Measurements from ENCODE around the gene PIGU. TPM values are rescaled to one million over a fixed set of nuclear protein-coding genes. Genes with fewer than 3 reads are reported as not detected.

The PIGU gene
- total and polyA plus RNA-seq, 2 of the 13 experiments (the other 11 are each of a cell fraction or from before 2014, with no cell fraction given) = 45.5 to 231 TPM

GRCh38 chr20:34522969-34523871, 153.7 kb downstream of the PIGU start (continued):
- peak; percentile 41; the same call in 1 of the 2 replicates for TF ChIP-seq ARID5B (CRISPR knock-in tag; IDR thresholded peaks at IDR 0.05)
- no peak for TF ChIP-seq XBP1 (CRISPR knock-in tag; IDR thresholded peaks at IDR 0.05)
- TF ChIP-seq SIX4 (CRISPR knock-in tag; IDR thresholded peaks at IDR 0.05) = no peak
- TF ChIP-seq THAP11 (CRISPR knock-in tag; IDR thresholded peaks at IDR 0.05) = peak; percentile 46; the same call in 1 of the 2 replicates
- peak; percentile 67 for TF ChIP-seq RXRB (CRISPR knock-in tag; IDR thresholded peaks at IDR 0.05; ENCODE audit: borderline replicate concordance)
- TF ChIP-seq JUN (CRISPR knock-in tag; IDR thresholded peaks at IDR 0.05) = peak; percentile 54; the same call in 1 of the 2 replicates
- no peak for TF ChIP-seq ZBTB40 (IDR thresholded peaks at IDR 0.05)
- TF ChIP-seq ZBTB40 (CRISPR knock-in tag; IDR thresholded peaks at IDR 0.05) = no peak
- TF ChIP-seq SATB2 (CRISPR knock-in tag; IDR thresholded peaks at IDR 0.05) = no peak
- TF ChIP-seq ZSCAN25 (CRISPR knock-in tag; IDR thresholded peaks at IDR 0.05) = no peak
- no peak for TF ChIP-seq ZBTB3 (CRISPR knock-in tag; IDR thresholded peaks at IDR 0.05; ENCODE audit: borderline replicate concordance, low read depth)
- TF ChIP-seq ZEB1 (IDR thresholded peaks at IDR 0.05; ENCODE audit: insufficient replicate concordance, low read depth) = no peak
- peak; percentile 90 for TF ChIP-seq ZBTB38 (CRISPR knock-in tag; IDR thresholded peaks at IDR 0.05)
- TF ChIP-seq JARID2 (CRISPR knock-in tag; IDR thresholded peaks at IDR 0.05; ENCODE audit: insufficient replicate concordance) = peak; percentile 16
- TF ChIP-seq ETV5 (CRISPR knock-in tag; IDR thresholded peaks at IDR 0.05; ENCODE audit: borderline replicate concordance) = peak; percentile 55; the same call in 1 of the 2 replicates
- no peak for TF ChIP-seq MAFG (CRISPR knock-in tag; IDR thresholded peaks at IDR 0.05)
